Measurements from ENCODE around the gene KCNJ1. TPM values are rescaled to one million over a fixed set of nuclear protein-coding genes. Genes with fewer than 3 reads are reported as not detected.

The KCNJ1 gene
- total and polyA plus RNA-seq, 2 experiments from 2014 or later, result 0.16 TPM; not detected in 1

DNA sequence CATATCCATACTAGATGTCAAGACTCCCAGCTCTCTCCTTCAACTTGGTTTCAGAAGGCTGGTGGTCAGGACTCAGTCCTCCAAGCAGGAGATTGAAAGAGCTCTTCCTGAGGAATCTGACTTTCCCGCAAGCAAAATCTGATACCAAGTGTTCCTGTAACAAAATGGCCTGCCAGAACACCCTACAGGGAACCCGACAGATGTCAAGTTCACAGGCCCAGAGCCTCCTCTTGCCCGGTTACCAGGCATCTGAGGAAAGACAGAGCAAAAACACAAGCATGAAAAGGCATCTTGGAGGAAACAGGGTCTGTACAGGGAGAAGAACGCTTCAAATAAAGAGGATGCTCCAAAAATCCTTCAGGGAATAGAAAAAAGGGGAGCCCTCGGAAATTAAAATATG lies 15.4 kb upstream of the KCNJ1 start (continued):
- TF ChIP-seq STAT1 (IDR thresholded peaks at IDR 0.05; ENCODE audit: unreplicated experiment) (no peak), ETS1 (IDR thresholded peaks at IDR 0.05) (no peak), POLR2AphosphoS5 (IDR thresholded peaks at IDR 0.05; ENCODE audit: low read depth) (no peak)

DNA sequence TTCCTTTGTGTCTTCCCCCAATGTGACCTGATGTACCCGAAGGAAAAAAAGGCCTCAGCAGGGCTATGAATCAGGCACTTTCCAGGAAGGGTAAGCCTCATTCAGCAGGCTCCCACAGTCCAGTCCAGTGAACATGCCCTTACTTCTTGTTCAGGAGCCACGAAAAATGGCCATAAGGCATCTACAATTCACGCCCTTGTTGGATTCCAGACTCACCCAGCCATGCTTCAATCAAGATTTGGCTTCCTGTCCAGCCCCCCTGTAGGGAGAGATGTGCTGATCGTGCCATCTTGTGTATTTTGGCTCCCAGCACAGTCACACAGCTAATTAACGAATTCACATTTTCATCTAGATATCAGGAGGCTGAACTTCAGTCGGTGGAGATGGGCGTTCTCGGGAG lies 14.1 kb upstream of the KCNJ1 start:
- H3K4me3 Mint-ChIP-seq, result no peak overlapping the region

GRCh38 chr11:128879817-128880216 lies 12.7 kb upstream of the KCNJ1 start:
- Mint-ChIP-seq H3K4me1 (peaks cover 4% of the 10 kb centered on the region; the same call in 2 of the 3 replicates), H3K36me3 (ENCODE audit: low read depth) (no peaks in the 10 kb centered on the region), H3K9me3 (no peaks in the 10 kb centered on the region), H3K27ac (no peak overlapping the region), H3K27me3 (ENCODE audit: insufficient read depth, low read depth, poor library complexity) (peaks cover 23% of the 10 kb centered on the region), H3K4me3 (no peak overlapping the region)
- Histone ChIP-seq H3K9me2 (ENCODE audit: insufficient read depth) (no peaks in the 10 kb centered on the region), H3K79me2 (replicated peaks; ENCODE audit: insufficient read depth) (no peaks in the 10 kb centered on the region), H3K27me3 (ENCODE audit: insufficient read depth) (no peaks in the 10 kb centered on the region; the same call in 1 of the 2 replicates), H3F3A (replicated peaks; ENCODE audit: low read depth) (no peaks in the 10 kb centered on the region), H2AFZ (no peak overlapping the region), H3K27ac (ENCODE audit: low read depth) (no peak overlapping the region), H4K20me1 (replicated peaks; ENCODE audit: insufficient read depth) (no peaks in the 10 kb centered on the region), H3K4me3 (no peak overlapping the region), H3K4me2 (no peak overlapping the region), H3K36me3 (ENCODE audit: insufficient read depth) (no peaks in the 10 kb centered on the region), H3K4me1 (ENCODE audit: insufficient read depth) (no peaks in the 10 kb centered on the region)
- peak; percentile 53 for ATAC-seq
- peak; percentile 25 for DNase-seq (ENCODE audit: low spot score)
- TF ChIP-seq REST (IDR thresholded peaks at IDR 0.05; ENCODE audit: unreplicated experiment) (no peak), ETS1 (IDR thresholded peaks at IDR 0.05) (no peak), NANOG (IDR thresholded peaks at IDR 0.05; ENCODE audit: borderline replicate concordance) (no peak), POLR2AphosphoS5 (IDR thresholded peaks at IDR 0.05; ENCODE audit: low read depth) (no peak), CREB1 (CRISPR knock-in tag; IDR thresholded peaks at IDR 0.05; ENCODE audit: low read depth) (no peak), EZH2 (IDR thresholded peaks at IDR 0.05; ENCODE audit: low read depth, unreplicated experiment) (no peak)
- TF ChIP-seq, protein P1, sequence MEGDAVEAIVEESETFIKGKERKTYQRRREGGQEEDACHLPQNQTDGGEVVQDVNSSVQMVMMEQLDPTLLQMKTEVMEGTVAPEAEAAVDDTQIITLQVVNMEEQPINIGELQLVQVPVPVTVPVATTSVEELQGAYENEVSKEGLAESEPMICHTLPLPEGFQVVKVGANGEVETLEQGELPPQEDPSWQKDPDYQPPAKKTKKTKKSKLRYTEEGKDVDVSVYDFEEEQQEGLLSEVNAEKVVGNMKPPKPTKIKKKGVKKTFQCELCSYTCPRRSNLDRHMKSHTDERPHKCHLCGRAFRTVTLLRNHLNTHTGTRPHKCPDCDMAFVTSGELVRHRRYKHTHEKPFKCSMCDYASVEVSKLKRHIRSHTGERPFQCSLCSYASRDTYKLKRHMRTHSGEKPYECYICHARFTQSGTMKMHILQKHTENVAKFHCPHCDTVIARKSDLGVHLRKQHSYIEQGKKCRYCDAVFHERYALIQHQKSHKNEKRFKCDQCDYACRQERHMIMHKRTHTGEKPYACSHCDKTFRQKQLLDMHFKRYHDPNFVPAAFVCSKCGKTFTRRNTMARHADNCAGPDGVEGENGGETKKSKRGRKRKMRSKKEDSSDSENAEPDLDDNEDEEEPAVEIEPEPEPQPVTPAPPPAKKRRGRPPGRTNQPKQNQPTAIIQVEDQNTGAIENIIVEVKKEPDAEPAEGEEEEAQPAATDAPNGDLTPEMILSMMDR (conservative IDR thresholded peaks at IDR 0.05; ENCODE audit: low read depth in 2 of 2), result no peak

More for the DNA sequence above, 14.1 kb upstream of the KCNJ1 start:
- Histone ChIP-seq H3K27ac (ENCODE audit: low read depth) (no peak overlapping the region), H4K20me1 (replicated peaks; ENCODE audit: insufficient read depth) (no peaks in the 10 kb centered on the region), H3K9me2 (ENCODE audit: insufficient read depth) (no peaks in the 10 kb centered on the region), H3K4me2 (no peak overlapping the region), H2AFZ (no peak overlapping the region), H3F3A (replicated peaks; ENCODE audit: low read depth) (no peaks in the 10 kb centered on the region), H3K4me3 (no peak overlapping the region), H3K27me3 (ENCODE audit: insufficient read depth) (peaks cover 11% of the 10 kb centered on the region; the same call in 1 of the 2 replicates), H3K79me2 (replicated peaks; ENCODE audit: insufficient read depth) (no peaks in the 10 kb centered on the region), H3K36me3 (ENCODE audit: insufficient read depth) (no peaks in the 10 kb centered on the region), H3K4me1 (ENCODE audit: insufficient read depth) (no peaks in the 10 kb centered on the region; the same call in 1 of the 2 replicates)
- ATAC-seq, result no peak
- no peaks in the 10 kb centered on the region; the same call in 2 of the 3 replicates for H3K9me3 Mint-ChIP-seq
- peaks cover 25% of the 10 kb centered on the region for H3K27me3 Mint-ChIP-seq (ENCODE audit: insufficient read depth, low read depth, poor library complexity)
- TF ChIP-seq, protein P1 (conservative IDR thresholded peaks at IDR 0.05; ENCODE audit: low read depth in 2 of 2), result 0 out of 4 replicates have a peak, but pooled peaks of 1 of the 2 experiments have one; percentile 3
- TF ChIP-seq ZNF331 (CRISPR knock-in tag; IDR thresholded peaks at IDR 0.05; ENCODE audit: low read depth), result no peak
- peaks cover 10% of the 10 kb centered on the region; the same call in 2 of the 3 replicates for H3K4me1 Mint-ChIP-seq
- H3K27ac Mint-ChIP-seq, result no peak overlapping the region
- H3K36me3 Mint-ChIP-seq (ENCODE audit: low read depth), result no peaks in the 10 kb centered on the region
- no peak for DNase-seq (ENCODE audit: low spot score)

Measured in GM23338 (cell line).